Hepatocyte (in vitro differentiated cells): ENCODE results near the gene APBA1. TPM values are rescaled to one million over a fixed set of nuclear protein-coding genes. Genes with fewer than 3 reads are reported as not detected.

Experiments
- DNase-seq: peaks from one replicate; pipeline ENCODE4 v3.0.0-alpha.2; 2016; ENCODE audit warnings: low spot score
- H2AFZ ChIP-seq: fragments of 200-600 bp; sonication (generic); 2 replicates; pipeline ENCODE4 v1.6.0; 2016; ENCODE audit warnings: antibody characterized with exemption, mild to moderate bottlenecking
- H3K27ac ChIP-seq: fragments of 200-600 bp; sonication (generic); 2 replicates; pipeline ENCODE4 v1.5.1; 2016; ENCODE audit warnings: mild to moderate bottlenecking
- H3K27me3 ChIP-seq: fragments of 200-600 bp; sonication (generic); 2 replicates; pipeline ENCODE4 v1.6.1; 2016
- H3K36me3 ChIP-seq: fragments of 200-600 bp; sonication (generic); replicated peaks from 2 replicates; pipeline ENCODE4 v1.5.1; 2016; ENCODE audit warnings: low read depth; ENCODE audit not compliant: insufficient read depth
- H3K4me1 ChIP-seq: fragments of 200-600 bp; sonication (generic); 2 replicates; pipeline ENCODE4 v1.5.1; 2016; ENCODE audit warnings: mild to moderate bottlenecking, moderate library complexity; ENCODE audit not compliant: insufficient read depth
- H3K4me2 ChIP-seq: fragments of 200-600 bp; sonication (generic); 2 replicates; pipeline ENCODE4 v1.6.0; 2016
- H3K4me3 ChIP-seq: fragments of 200-600 bp; sonication (generic); 2 replicates; pipeline ENCODE4 v1.5.1; 2016; ENCODE audit warnings: mild to moderate bottlenecking
- H3K79me2 ChIP-seq: fragments of 200-600 bp; sonication (generic); 2 replicates; pipeline ENCODE4 v1.6.0; 2017; ENCODE audit warnings: mild to moderate bottlenecking
- H3K9me2 ChIP-seq: fragments of 200-600 bp; sonication (generic); replicated peaks from 2 replicates; pipeline ENCODE4 v1.6.0; 2017; ENCODE audit warnings: mild to moderate bottlenecking; ENCODE audit not compliant: insufficient read depth
- H3K9me3 ChIP-seq: fragments of 200-600 bp; sonication (generic); 2 replicates; pipeline ENCODE4 v1.5.1; 2016; ENCODE audit warnings: low read depth, mild to moderate bottlenecking
- H4K20me1 ChIP-seq: fragments of 200-600 bp; sonication (generic); 2 replicates; pipeline ENCODE4 v1.6.0; 2016; ENCODE audit warnings: mild to moderate bottlenecking; ENCODE audit not compliant: insufficient read depth, poor library complexity, severe bottlenecking
- CTCF ChIP-seq: fragments of 200-600 bp; sonication (generic); IDR thresholded peaks from 2 replicates; pipeline ENCODE4 v1.5.1; 2016; ENCODE audit warnings: antibody characterized with exemption, mild to moderate bottlenecking; ENCODE audit not compliant: poor library complexity
- EZH2 ChIP-seq: fragments of 200-600 bp; sonication (generic); IDR thresholded peaks from 2 replicates; pipeline ENCODE4 v1.6.1; 2016; ENCODE audit warnings: antibody characterized with exemption, mild to moderate bottlenecking, borderline replicate concordance
- EZH2phosphoT487 ChIP-seq: fragments of 200-600 bp; sonication (generic); IDR thresholded peaks from one replicate; pipeline ENCODE4 v1.6.1; 2018; ENCODE audit warnings: antibody characterized with exemption, mild to moderate bottlenecking, low read depth, moderate library complexity; ENCODE audit not compliant: unreplicated experiment, severe bottlenecking
- WGBS: methylation state at CpG from one replicate; pipeline ENCODE4 v1.1.6; 2016; ENCODE audit warnings: low lambda C conversion rate; ENCODE audit errors: missing lambda C conversion rate; 5-methylcytosine and 5-hydroxymethylcytosine counted together
- polyA plus RNA-seq: library from polyadenylated mRNA; unstranded; fragments of >200 nt; fragmentation: Nextera tagmentation; extraction: Ambion mirVana; gene quantifications from 2 replicates; pipeline ENCODE4 v1.2.1, GENCODE V29; 2016
- total RNA-seq: library from RNA; depleted of rRNA; stranded (reverse); fragments of >200 nt; gene quantifications from 2 replicates; pipeline ENCODE4 v1.2.3, GENCODE V29; 2014

The APBA1 gene
- total and polyA plus RNA-seq, 2 experiments from 2014 or later: 1.5 to 12.0 TPM

- TF ChIP-seq EZH2phosphoT487 (no peak), EZH2 (no peak), CTCF (no peak)
- WGBS: 72% methylated on average over 3 of the region's 3 CpGs
- Histone ChIP-seq H3K4me1 (peaks cover 6% of the 10 kb centered on the region), H4K20me1 (no peaks in the 10 kb centered on the region), H3K9me3 (no peaks in the 10 kb centered on the region), H3K4me3 (no peak overlapping the region), H3K27me3 (no peaks in the 10 kb centered on the region), H2AFZ (no peak overlapping the region), H3K9me2 (no peaks in the 10 kb centered on the region), H3K79me2 (no peaks in the 10 kb centered on the region), H3K36me3 (no peaks in the 10 kb centered on the region), H3K27ac (peak overlapping the region; percentile 44), H3K4me2 (peak overlapping the region; percentile 1)
- DNase-seq: no peak
These were observed 2.7 kb upstream of the APBA1 start for GRCh38 chr9:69674716-69675438.

GRCh38 chr9:69674112-69674685, 2.0 kb upstream of the APBA1 start:
- H3K27ac ChIP-seq: peak overlapping the region; percentile 7
- H3K36me3 ChIP-seq: no peaks in the 10 kb centered on the region
- WGBS: 77% methylated on average over 11 of the region's 11 CpGs
- DNase-seq: no peak
- peaks cover 2% of the 10 kb centered on the region for H3K27me3 ChIP-seq
- H3K4me1 ChIP-seq: peaks cover 6% of the 10 kb centered on the region
- peak; percentile 17 for TF ChIP-seq CTCF
- no peak for TF ChIP-seq EZH2phosphoT487
- no peak overlapping the region for H3K4me3 ChIP-seq
- no peaks in the 10 kb centered on the region for H3K9me3 ChIP-seq
- H3K4me2 ChIP-seq: peak overlapping the region; percentile 1
- H2AFZ ChIP-seq: no peak overlapping the region
- H3K79me2 ChIP-seq: no peaks in the 10 kb centered on the region
- H3K9me2 ChIP-seq: no peaks in the 10 kb centered on the region
- H4K20me1 ChIP-seq: no peaks in the 10 kb centered on the region

- Histone ChIP-seq H3K79me2 (no peaks in the 10 kb centered on the region), H3K4me3 (peak overlapping the region; percentile 23), H2AFZ (no peak overlapping the region), H3K27ac (peak overlapping the region; percentile 83), H3K4me2 (peak overlapping the region; percentile 98), H3K27me3 (peaks cover 10% of the 10 kb centered on the region), H3K9me2 (no peaks in the 10 kb centered on the region), H4K20me1 (no peaks in the 10 kb centered on the region), H3K4me1 (peaks cover 6% of the 10 kb centered on the region), H3K9me3 (no peaks in the 10 kb centered on the region), H3K36me3 (no peaks in the 10 kb centered on the region)
- WGBS: 58% methylated on average over 6 of the region's 6 CpGs
- no peak for TF ChIP-seq EZH2
- TF ChIP-seq CTCF: no peak
- TF ChIP-seq EZH2phosphoT487: no peak
- no peak for DNase-seq
These were observed 1.1 kb upstream of the APBA1 start for GRCh38 chr9:69673311-69673640.
